ENCODE results near the gene DYRK3.
"Not testable (repeated sequence)": the region's sequence is repeated elsewhere in the genome, so short reads cannot be mapped to it uniquely, and the experiment has no call there.

DYRK3 gene

DNA sequence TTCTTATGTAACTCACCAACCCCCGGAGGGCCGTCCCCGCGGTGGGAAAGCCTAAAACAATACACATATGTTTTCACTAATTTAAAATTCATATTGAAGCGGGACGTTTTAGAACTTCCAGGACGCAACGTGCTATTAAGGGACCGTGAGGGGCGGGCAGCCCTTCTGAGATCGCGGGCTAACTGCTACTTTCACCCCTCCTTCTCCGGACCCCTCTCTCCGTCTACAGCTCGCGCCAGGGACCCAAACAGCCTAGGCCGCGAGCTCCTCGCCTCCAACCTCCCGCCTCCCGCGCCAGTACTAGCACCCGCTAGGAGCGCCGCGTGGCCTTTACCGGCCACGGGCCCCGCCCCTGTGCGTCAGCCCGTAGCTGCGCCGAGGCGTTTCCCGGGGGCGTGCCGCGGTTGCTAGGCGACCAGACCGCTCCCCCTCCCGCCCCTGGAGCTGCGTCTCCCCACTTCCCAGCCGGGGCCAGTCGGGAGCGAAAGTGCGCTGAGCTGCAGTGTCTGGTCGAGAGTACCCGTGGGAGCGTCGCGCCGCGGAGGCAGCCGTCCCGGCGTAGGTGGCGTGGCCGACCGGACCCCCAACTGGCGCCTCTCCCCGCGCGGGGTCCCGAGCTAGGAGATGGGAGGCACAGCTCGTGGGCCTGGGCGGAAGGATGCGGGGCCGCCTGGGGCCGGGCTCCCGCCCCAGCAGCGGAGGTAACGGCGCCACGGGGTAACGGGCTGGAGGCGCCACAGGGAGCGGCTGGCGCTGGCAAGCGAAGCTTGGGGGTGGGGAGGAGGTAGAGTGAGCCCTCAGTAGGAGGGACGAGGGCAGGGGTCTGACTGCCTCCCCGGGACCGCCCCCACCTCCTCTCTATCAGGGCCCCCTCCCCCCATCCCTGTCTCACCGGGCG, at the start of gene DYRK3:
Gene DYRK3, plus strand, starts transcription at position 457 of the 898 bp plus-strand sequence. Its CDS starts 168 bp downstream, at position 625.
- peak; percentile 88 for DNase-seq (ENCODE audit: low read depth)

DNA sequence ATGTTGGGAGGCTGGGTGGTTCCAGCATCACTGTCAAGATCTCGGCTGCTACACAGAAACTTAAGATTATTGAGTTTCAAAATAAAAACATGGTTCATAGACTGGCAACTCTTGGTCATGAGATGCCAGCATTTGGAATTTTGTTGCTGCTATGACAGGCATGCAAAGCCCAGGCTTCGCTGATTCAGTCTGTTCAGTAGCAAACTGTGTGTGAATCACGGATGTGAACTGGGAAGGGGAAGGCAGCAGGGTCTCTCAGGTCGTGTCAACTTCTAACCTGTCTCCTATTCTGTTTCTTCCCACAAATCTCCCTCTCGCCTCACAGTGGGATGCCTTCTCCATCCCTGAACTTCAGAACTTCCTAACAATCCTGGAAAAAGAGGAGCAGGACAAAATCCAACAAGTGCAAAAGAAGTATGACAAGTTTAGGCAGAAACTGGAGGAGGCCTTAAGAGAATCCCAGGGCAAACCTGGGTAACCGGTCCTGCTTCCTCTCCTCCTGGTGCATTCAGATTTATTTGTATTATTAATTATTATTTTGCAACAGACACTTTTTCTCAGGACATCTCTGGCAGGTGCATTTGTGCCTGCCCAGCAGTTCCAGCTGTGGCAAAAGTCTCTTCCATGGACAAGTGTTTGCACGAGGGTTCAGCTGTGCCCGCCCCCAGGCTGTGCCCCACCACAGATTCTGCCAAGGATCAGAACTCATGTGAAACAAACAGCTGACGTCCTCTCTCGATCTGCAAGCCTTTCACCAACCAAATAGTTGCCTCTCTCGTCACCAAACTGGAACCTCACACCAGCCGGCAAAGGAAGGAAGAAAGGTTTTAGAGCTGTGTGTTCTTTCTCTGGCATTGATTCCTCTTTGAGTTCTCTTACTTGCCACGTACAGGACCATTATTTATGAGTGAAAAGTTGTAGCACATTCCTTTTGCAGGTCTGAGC, 48.6 kb upstream of the DYRK3 start:
- no peak for DNase-seq (ENCODE audit: low read depth)

DNA sequence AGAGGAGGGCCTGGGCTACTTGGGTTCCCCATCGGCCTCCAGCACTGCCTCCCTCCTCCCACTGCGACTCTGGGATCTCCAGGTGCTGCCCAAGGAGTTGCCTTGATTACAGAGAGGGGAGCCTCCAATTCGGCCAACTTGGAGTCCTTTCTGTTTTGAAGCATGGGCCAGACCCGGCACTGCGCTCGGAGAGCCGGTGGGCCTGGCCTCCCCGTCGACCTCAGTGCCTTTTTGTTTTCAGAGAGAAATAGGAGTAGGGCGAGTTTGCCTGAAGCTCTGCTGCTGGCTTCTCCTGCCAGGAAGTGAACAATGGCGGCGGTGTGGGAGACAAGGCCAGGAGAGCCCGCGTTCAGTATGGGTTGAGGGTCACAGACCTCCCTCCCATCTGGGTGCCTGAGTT, 47.4 kb upstream of the DYRK3 start:
- no peak for DNase-seq (ENCODE audit: low read depth)

DNA sequence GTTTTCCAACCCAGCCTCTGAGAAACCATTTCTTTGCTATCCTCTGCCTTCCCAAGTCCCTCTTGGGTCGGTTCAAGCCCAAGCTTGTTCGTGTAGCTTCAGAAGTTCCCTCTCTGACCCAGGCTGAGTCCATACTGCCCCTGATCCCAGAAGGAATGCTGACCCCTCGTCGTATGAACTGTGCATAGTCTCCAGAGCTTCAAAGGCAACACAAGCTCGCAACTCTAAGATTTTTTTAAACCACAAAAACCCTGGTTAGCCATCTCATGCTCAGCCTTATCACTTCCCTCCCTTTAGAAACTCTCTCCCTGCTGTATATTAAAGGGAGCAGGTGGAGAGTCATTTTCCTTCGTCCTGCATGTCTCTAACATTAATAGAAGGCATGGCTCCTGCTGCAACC, 46.8 kb upstream of the DYRK3 start:
- DNase-seq (ENCODE audit: low read depth) = no peak

DNA sequence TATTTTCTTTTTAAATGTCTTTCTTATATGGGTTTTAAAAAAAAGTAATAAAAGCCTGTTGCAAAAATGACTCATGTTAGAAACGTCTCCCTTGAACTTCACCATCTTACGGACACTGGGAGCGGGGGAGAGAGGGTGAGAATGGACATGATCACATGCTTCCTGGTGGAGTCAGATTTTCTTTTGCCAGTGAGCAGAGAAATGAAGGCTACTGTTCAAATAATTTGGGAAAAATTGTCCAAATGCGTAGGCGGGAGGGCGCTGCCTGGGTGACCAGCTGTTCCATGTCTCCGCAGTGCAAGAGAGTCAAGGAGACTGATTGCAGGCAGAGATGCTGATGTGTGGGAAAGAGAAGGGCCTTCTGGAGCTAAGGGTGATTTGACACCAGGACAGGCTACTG, 46.1 kb upstream of the DYRK3 start:
- peak; percentile 59 for DNase-seq (ENCODE audit: low read depth)

DNA sequence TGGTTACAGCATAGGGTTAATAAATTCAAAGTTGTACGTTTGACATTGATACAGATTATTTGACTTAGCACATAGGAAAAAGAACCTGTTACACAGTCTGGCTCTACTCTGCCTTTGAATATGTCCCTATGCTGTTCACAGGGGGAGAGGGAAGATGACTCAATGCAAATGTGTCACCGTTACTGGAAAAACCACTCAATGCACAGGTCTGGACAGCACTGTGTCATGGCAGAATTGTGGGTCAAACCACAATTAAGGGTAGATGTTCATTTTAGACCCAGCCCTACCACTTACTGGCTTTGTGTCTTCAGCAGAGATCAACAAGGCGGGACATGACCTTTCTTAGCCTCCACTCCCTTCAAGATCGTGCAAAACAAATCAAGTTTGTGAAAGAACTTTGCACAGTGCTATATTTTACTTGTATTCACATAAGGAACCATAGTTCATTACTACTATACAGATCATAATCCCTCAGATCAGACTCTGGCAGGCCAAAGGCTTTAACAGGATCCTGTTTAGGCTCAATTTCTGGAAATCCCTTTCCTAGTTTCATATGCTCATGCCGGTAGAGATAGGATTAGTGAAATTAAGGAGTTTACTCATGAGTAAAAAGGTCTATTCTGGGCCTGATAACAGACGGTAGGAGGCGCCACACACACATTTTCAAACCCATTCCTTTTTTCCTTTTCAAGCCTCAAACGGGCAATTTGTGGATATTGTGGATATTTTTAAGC, 45.1 kb upstream of the DYRK3 start:
- no peak for DNase-seq (ENCODE audit: low read depth)

DNA sequence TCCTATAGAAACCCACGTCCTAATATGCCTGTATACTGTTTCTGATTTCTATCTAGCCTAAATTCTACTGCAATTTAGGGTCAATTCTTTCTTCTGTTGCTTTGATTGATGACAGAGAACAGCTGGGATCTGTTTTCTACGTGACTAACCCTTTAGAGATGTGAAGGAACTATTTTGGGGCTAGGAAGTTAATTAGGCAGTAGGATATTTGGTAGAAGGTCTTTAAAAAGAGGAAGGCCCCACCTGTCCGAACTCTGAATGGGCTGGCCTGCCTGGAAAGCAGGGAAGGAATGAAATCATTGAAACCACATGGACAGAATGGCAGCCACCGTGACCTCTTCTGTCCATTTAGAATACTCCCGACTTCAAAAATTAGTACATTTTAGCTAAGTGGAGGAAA, 44.1 kb upstream of the DYRK3 start:
- no peak for DNase-seq (ENCODE audit: low read depth)

DNA sequence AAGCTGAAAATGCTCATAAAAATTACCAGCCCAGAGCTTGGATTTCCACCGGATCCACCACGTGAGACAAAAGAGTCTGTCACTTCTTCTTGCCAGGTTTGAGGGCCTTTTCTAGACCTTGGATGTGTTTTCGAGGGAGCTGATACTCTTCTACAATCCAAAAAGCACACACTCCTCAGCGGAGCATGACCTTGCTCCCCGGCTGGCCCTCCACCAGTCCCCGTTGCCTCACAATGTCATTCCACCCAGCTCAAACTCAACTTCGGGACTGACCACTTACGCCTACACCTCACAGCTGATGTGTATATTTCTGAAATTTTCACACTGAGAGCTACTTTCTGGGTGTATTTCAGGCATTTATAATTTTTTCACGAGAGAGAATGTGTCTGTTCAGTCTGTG, 43.6 kb upstream of the DYRK3 start:
- no peak for DNase-seq (ENCODE audit: low read depth)

DNA sequence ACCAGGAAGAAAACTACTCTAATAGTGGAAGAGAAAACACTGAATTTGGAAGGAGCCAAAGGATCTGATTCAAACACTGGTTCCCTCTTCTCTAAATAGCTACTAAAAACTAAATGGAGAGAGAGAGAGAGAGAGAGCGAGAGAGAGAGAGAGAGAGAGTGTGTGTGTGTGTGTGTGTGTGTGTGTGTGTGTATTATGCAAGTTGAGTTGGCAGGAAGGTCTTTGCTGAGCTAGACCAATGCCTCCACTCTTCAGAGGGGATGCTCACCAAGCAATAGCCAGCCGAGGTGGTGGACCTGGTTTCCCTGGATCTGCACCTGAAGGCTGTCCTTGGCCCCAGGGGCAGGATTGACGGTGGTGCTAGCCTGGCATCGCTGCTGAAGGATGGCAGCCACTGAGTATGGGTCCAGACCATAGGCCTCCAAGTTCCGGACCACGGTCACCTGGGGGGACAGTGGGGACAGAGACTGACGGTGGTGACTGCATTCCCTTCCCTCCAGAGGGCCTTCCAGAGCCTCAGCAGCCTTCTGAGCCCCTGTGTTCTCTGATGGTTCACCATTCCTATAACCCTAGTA, 41.9 kb upstream of the DYRK3 start:
- DNase-seq (ENCODE audit: low read depth) = no peak

DNA sequence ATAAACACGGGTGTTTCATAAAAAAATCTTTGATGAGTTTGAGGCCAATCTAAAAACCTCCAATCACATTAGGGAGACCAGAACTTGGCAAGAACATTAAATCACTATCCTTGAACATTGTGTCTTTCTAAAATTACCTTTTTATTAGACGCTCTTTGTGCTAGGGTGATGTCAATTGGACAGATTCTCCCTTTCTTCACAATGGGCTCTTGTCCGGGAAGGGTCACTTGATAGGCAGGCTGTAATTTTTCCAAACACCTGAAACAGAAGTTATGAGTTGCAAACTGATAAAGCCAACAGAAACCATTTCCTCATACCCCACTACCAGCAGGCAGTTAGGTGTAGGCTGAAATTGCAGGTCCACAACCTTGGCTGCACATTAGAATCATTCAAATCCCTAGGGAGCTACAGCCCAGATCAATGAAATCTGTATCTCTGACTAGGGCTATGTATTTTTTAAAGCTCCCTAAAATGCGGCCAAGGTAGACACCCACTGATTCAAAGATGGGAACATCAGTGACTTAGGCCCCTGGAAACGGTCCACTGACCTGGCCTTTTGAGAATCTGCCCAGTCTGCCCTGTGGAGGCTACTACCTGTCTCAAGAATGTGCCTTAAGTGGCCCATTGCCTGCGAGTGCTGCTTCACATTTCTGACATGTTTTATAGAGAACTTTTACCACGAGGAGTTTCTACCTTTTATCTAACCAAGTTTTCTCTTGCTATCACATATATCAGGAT, 39.6 kb upstream of the DYRK3 start:
- no peak for DNase-seq (ENCODE audit: low read depth)

DNA sequence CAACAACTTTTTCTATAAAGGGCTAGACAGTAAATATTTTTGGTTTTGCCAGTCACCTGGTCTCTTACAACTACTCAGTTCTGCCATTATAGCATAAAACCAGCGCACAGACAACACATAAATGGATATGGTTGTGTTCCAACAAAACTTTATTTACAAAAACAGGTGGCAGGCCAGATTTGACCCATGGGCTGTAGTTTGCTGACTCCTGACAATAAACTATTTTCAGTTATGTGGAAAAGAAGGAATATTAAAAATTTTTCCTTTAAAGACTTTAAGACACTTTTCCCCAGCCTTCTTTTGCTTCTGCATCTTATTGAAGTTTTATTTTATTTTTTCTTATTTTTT, 39.0 kb upstream of the DYRK3 start:
- no peak for DNase-seq (ENCODE audit: low read depth)

DNA sequence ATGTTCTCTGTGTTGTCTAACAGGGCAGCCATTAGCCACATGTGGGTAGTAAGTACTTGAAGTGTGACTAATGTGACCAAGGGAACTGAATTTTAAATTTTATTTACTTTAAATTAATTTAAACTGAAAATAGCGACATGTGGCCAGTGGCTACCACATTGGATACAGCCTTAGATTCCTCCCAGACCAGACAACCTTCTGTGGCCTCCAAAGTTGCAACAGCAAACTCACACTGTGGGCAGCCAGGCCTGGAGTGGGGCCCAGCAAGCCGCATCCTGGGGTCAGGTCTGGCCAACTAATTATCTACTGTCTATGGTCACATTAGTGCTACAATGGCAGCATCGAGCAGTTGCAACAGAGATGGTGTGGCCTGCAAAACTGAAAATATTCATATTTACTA, 34.8 kb upstream of the DYRK3 start:
- DNase-seq (ENCODE audit: low read depth) = no peak

DNA sequence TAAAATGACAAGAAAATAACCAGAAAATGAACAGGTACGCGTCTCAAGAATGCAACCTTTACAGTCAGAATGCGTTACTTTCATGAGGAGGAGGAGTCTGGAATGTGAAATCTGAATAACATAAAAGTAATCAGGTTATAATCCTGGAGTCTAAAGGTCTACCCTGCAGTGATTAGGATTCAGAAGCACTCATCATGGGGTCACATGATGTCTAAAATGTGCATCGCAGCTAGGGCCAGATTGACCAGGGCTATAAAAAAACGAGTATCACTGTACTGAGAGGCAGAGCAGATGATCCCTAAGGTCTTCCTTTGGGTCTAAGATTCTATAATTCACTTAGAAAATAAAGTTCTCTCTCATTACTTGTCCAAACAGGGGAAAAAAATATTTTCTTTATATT, 30.5 kb upstream of the DYRK3 start:
- no peak for DNase-seq (ENCODE audit: low read depth)

DNA sequence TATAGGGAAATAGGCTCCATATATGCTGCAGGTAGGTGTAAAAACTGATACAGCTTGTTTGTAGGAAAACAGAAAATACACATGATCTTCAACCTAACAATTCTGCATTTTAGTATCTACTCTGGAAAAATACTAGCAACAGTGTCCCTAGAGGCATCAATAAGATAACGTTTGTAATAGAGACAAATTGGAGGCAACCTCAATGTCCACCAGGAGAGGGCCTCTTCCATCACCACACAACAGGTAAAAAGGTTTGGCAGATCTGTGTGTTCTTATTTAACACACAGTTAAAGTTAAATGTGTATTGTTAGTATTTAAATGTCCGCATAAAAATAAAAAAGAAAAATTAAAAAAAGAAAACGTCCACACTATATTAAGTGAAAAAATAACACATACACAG, 28.5 kb upstream of the DYRK3 start:
- no peak for DNase-seq (ENCODE audit: low read depth)

DNA sequence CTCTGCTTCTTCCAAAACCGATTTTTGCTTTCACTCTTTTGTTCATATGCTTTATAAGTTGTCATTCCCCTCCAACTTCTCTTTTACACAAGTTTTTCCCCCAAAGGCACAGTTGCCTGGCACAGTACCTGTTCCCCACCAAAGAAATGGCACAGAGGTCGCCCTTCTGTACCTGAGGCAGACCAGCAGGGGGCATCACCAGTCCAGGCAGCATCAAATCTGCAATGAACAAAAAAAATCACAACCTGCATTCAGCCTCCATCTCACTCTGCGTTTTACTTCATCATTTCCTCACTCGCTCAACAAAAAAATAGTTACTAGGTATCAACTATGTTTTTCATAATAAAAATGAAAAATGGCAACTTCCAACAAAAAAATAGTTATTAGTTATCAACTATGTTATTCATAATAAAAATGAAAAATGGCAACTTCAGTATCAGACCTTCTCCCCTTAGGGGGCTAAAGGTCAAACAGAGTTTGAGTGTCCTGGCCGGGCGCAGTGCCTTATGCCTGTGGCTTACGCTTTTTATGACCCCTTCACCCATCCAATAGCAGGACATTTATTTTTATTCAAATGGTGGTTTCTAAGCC, 27.1 kb upstream of the DYRK3 start:
- DNase-seq (ENCODE audit: low read depth) = no peak

DNA sequence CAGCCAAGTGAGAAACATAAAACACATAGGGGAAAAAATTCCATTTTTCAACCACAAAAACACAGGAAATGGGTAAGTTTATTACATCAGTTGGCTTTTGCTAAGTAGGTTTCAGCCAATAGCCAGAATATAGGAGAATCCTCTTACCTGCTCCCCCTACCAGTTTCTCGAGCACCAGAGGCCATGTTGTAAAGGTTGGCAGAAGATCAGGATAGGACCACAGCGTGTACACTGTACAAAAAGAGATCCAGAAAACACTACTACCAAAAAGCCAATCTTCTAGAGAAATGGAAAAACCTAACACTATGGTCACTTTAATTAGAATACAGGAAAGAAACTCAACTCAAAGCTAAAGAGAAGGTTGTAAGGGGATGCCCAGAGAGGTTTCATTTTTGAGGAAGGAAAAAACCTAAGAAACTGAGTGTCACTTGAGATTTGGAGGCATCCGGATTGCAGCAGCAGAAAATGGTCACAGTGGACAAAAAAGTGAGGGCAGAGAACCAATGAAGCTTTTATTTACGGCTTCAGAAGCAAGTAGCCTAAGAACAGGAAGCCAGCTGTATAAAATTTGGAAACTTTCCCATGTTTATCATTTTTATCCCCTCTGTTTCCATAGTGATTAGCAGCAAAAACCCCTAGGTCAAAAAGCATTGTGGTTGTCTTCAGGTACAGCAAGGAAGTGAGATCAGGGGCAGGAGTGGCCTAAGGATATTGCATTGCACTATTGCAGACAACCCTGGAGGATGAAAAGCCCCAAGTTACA, 25.9 kb upstream of the DYRK3 start:
- no peak for DNase-seq (ENCODE audit: low read depth)

DNA sequence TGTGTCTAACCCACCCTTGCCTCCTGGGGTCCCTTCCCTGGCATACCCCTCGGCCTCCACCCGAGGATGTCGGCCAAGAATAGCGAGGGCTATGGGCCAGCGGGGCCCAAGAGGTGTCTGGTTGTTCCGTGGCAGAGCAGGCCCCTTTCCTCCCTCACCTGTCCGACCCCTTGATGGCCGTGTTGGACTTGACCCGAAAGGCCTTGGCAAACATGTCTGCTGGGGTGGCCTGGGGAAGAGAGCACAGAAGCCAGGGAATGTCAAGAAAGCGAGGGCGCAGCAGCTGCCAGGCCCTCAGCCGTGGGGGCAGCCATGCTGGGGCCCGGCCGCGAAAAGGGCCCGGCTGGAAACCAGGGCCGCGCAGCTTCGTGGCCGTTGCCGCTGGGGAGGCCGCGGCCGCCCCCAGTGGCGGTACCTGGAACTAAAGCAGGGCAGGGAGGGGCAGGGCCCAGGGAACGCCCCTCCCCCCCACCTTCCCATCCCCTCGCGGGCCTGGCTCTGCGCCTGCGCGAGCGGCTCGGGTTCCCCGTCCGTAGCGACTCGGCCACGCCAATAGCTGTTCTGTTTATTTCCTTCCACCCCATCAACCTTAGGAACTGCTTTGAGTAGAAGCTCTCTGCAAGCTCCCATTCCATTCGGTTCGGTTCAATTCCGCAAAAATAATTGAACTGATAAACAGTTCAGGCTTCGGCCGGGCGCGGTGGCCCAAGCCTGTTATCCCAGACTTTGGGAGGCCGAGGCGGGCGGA, 23.0 kb upstream of the DYRK3 start, which contains the start of gene EIF2D:
Gene EIF2D, minus strand, starts transcription at position 337 of the 748 bp plus-strand sequence. Its CDS starts 123 bp downstream, at position 214.
- DNase-seq (ENCODE audit: low read depth) = peak; percentile 89

DNA sequence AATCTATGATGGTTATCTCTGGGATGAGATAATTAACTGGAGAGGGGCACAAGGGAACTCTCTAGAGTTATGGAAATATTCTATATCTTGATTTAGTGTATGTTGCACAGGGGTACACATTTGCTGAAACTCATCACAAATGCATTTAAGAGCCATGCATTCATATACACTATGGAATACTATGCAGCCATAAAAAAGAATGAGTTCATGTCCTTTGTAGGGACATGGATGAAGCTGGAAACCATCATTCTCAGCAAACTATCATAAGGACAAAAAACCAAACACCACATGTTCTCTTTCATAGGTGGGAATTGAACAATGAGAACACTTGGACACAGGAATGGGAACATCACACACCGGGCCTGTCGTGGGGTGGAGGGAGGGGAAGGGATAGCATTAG, 8.9 kb upstream of the DYRK3 start:
- DNase-seq (ENCODE audit: low read depth) = not testable (repeated sequence)

DNA sequence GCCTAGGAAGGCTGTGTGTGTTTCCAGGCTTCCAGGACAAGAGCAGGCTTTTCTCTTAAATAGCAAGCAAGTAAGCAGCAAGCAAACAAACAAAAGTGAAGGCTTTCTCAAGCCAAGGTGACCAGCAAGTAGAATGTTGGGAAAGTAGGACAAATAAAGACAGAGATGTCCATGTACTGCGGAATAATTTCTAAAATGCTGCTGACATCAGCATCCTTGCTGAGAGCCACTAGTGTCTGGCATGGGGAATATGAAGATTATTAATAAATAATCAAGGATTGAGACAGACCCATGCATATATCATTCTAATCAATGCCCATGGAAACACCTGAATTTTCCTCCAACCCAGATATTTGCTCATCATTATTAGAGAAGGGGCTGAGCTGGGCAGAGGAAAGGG, 6.4 kb upstream of the DYRK3 start:
- no peak for DNase-seq (ENCODE audit: low read depth)

Measured in fibroblast of the conjunctiva (primary cell).